Stomach (tissue), 4 donors: ENCODE results near the gene MRPL34.
A peak's percentile ranks its signal among the peaks of the same experiment; 100 is the strongest.

Experiments
- CTCF ChIP-seq, 7 experiments: fragments of 450-650 bp in 4 of 7; fragments of 200-600 bp in 3 of 7; sonication (generic) in 3 of 7; IDR thresholded peaks; one replicate each; pipeline ENCODE4 v1.5.1; 2016 to 2019; ENCODE audit warnings: antibody characterized with exemption in 7 of 7, control low read depth in 2 of 7, mild to moderate bottlenecking in 1 of 7
- POLR2A ChIP-seq, 4 donors: fragments of 450-650 bp; IDR thresholded peaks; one replicate each; pipeline ENCODE4 v1.6.1; 2016; ENCODE audit warnings: antibody characterized with exemption in 4 of 4, control low read depth in 2 of 4, mild to moderate bottlenecking in 1 of 4, moderate library complexity in 1 of 4

- TF ChIP-seq CTCF (IDR thresholded peaks at IDR 0.05) (peak in 5 of 7 experiments; percentile 83 to 95 (median 92)), POLR2A (IDR thresholded peaks at IDR 0.05) (no peak)
Measured at GRCh38 chr19:17282488-17283125, 23.1 kb upstream of the MRPL34 start.
